VCaP (cell line): ENCODE results near the gene ABCA12.

Experiments used
- H3K27ac ChIP-seq: fragments of 450-650 bp; 2 replicates; pipeline ENCODE4 v1.5.1; 2017
- CTCF ChIP-seq: fragments of 450-650 bp; conservative IDR thresholded peaks from 2 replicates; pipeline ENCODE4 v1.5.1; 2017; ENCODE audit warnings: mild to moderate bottlenecking, moderate library complexity

Gene ABCA12

GRCh38 chr2:215098875-215099274, 39.6 kb downstream of the ABCA12 start:
- TF ChIP-seq CTCF: no peak
- H3K27ac ChIP-seq: no peak overlapping the region

DNA sequence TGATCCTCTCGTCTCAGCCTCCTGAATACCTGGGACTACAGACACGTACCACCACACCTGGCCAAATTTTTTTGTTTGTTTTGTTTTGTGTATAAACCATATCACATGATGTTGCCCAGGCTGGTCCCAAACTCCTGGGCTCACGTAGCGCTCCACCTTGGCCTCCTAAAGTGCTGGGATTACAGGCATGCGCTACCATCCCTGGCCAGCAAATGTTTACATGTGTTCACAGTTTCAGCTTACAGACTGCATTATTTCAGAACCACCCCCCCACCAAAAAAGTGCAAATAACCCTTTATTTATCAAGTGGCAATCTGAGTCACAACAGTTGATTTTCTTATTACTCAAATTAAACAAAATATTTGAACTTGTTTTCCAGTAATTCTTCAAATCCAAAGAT, 54.3 kb downstream of the ABCA12 start:
- TF ChIP-seq CTCF: no peak
- no peak overlapping the region for H3K27ac ChIP-seq

- TF ChIP-seq CTCF: no peak
- H3K27ac ChIP-seq: no peak overlapping the region
Measured at GRCh38 chr2:215083146-215083545, 55.3 kb downstream of the ABCA12 start.

DNA sequence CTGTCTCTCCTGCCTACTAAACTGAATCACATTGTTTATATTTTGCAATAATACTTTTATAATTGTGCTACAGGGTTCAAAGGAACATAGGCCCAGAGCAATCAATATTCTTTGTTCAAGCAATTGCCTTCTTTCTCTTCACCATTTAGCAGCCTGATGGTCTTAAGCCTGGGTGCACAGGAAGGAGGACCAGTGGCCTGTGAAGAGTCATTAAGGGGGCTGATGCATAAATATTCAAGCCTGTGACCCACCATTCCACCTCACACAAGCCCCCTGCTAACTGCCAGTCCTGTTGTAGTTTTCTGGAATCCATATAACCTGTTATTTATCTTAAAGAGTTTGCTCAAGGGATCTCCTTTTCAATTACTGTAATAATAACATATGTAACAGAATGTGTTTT, 56.0 kb downstream of the ABCA12 start:
- no peak overlapping the region for H3K27ac ChIP-seq
- no peak for TF ChIP-seq CTCF

DNA sequence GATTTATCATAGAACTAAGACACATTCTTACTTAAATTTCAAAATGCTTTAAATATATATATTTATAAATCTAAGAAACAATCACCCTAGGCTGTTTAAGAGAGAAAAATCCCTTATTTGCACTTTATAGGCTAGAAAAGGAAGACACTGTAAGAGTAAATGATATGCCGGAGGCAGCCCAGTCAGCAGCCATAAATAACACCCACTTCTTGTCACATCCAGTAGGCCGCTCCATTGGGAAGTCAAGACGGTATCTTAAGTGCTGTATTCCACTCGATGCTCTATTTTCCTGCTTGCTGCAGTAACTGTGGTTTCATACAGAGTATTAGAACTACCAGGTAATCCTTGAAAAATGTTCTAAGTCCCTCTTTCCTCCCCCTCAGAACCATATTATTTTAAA, 57.9 kb downstream of the ABCA12 start:
- TF ChIP-seq CTCF: no peak
- H3K27ac ChIP-seq: no peak overlapping the region

DNA sequence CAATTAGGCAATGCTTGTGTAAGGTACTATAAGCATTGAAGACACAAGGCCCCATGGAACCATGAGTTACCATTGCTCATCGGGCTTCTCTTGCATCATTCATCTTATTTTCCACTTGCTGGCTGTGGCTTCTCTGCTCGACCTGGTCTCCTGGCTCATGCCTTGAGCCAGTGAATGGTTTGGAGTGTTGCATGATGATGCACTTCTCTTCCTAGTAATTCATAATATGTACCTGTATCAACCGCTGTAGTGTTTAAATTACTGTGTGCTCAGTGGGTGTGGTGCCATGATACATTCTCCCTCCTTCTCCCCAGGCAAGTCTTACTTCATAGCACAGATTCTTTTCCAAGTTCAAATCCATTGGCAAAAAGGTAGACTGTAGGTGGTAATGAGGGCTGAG, 66.8 kb downstream of the ABCA12 start:
- TF ChIP-seq CTCF: no peak
- no peak overlapping the region for H3K27ac ChIP-seq

DNA sequence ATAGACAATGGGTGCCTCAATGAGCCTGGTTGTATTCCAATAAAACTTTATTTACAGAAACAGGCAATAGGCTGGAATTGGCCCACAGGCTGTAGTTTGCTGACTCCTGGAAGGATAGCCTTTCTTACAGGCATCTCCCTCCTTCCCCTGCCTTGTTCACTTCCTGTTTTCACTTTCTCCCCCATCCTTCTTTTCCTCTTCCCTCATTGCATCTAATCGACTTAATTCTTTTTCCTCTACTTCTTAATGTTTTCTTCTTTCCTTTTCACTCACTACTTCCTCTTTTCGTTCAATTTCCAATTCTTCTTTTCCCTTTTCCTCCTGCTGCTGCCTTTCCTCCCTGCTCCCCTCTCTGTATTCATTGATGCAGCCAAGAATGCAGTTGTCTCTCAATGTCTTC, 70.0 kb downstream of the ABCA12 start:
- TF ChIP-seq CTCF: no peak
- no peak overlapping the region for H3K27ac ChIP-seq

GRCh38 chr2:215066124-215066523, 72.3 kb downstream of the ABCA12 start:
- H3K27ac ChIP-seq: no peak overlapping the region
- no peak for TF ChIP-seq CTCF
